GM21390 (cell line): ENCODE measurements around the gene FBXO8.
"Not testable (repeated sequence)": the region's sequence is repeated elsewhere in the genome, so short reads cannot be mapped to it uniquely, and the experiment has no call there.

Source experiments
- ATAC-seq: cut with Tn5 transposase; IDR thresholded peaks from one replicate; pipeline ENCODE4 v1.9.1; 2021; ENCODE audit not compliant: unreplicated experiment

FBXO8 gene

GRCh38 chr4:174283507-174284471, at the start of gene FBXO8, which contains the start of gene CEP44:
Gene FBXO8 (minus strand): TSS chr4:174283667. CDS start chr4:174263092, 20,575 bp downstream.
Gene CEP44 (plus strand): TSS chr4:174283911. CDS start chr4:174299122, 15,211 bp downstream.
- peak; percentile 61 for ATAC-seq

- ATAC-seq, result no peak
These were observed 49.5 kb upstream of the FBXO8 start for GRCh38 chr4:174332741-174333493.

GRCh38 chr4:174324725-174325124, 41.3 kb upstream of the FBXO8 start:
- no peak for ATAC-seq

DNA sequence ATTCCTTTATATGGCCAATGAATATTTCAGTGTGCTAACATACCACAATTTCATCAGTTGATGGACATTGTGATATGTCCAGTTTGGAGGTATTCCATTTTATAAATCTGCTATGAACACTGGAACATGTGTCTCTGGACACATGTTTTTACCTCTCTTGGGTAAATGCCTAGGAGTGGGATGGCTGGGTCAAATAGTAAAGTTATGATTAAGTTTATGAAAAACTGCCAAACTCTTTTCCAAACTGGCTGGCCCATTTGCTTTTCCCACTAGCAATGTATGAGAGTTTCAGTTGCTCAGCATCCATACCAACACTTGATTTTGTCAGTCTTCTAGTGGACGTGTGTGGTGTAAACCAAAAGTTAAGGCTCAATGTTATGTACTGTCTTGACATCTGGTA, 40.8 kb upstream of the FBXO8 start:
- ATAC-seq, result no peak

- no peak for ATAC-seq
These were observed 37.2 kb upstream of the FBXO8 start for GRCh38 chr4:174320494-174321199.

GRCh38 chr4:174318829-174319764, 35.6 kb upstream of the FBXO8 start:
- ATAC-seq, result no peak

DNA sequence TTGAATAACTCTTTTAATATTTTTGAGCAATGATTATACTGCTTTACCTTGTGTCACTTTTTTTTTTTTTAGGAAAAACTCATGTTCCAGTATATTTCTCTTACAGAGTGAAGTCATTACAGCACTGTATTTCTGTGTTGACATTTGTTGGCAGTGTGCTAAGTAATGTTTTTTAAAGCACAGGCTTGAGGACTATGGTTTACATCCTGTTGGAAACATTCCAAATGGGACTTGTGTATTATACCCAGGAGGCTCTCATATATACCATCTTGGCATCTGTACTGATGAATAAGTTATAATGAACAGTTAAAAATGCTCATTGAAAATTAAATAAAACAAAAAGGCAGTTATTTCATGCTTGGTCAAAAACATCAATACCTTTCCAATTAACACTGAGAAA, 34.1 kb upstream of the FBXO8 start:
- no peak for ATAC-seq

DNA sequence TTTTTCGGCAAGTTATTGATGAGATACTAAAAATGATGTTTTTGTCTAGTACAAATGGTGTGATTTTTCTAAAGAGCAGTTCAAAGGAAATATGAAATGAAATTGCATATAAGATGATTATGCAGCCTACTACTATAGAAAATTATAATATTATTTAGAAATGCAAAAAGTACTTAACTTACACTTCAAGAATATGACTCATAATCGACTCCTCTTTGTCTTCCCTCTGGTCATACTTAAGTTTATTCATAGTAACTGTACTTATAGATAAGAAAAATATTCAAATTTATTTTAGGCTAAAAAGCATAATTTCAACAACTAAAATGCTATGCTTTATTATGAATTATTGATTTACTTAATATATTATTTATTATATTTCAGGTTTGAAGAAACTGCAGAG, 33.5 kb upstream of the FBXO8 start:
- ATAC-seq, result no peak

DNA sequence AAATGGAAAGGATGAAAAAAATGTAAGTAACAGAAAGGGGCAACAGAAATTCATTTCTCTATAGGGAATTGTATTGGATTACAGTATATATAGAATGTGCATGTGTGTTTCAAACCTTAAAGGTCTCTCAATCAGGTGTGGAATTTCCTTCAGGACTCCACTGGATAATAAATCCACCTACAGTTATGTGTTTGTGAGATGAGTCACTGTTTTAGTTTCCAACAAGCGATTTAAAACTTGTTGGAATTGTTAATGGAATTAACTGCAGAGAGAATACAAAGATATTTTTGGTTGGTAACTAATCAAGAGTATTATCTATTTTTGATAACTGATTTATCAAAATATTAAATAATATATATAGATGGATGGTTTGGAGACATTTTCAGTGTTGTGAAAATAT, 33.1 kb upstream of the FBXO8 start:
- no peak for ATAC-seq

DNA sequence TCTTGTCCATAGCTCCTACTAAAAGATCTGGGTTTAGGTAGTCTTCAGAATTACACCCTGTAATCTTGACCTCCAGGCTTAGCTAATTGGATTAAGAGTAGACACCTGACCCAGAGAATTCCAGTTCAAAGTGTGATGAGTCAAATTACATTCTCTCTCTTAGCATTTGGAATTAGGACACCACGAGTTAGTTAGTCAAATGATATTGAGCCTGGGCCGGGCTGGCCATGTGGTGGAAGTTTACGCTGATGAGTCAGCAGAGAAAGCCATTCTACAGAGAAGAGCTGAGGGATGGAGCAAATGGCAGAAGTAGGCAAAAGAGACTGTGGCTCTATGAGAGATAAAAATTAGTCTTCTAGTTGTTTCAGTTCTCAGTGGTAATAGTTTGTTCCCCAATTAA, 31.3 kb upstream of the FBXO8 start:
- ATAC-seq, result no peak

DNA sequence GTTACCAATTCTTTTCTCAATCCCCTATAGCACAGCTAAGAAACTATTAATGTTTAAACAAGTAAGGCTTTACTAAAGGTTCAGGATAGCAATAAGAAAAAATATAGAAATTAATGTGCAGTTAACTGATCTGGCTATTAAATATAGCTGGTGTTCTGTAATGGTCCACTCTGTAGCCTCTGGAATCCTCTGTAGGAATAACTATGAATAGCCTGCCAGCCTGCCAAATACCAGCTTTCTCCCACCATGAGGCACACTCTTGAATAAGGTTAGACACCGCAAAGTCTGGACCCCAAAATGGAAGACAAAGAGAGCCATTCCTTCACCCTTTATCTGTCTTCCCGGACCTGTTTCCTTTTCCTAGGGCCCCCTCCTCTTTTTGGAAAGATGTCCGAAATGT, 30.8 kb upstream of the FBXO8 start:
- no peak for ATAC-seq

DNA sequence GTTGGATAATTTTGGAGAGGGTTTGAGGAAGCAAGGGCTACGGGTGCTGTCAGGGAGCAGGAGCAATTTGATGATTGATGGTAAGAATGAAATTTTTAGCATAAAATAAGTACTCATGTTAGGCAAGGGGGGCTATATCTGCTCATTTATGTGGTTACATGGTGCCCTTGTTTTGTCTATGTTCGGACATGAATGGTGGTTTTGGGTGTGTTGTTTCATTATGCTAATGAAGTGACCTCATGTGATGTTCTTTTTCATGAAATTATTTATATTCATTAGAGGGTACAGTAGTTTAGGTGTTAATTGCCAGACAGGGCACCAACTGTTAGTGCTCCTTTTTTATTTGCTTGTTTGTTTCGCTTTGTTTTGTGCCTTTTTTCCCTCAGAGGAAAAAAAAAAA, 29.5 kb upstream of the FBXO8 start:
- ATAC-seq, result no peak

GRCh38 chr4:174307694-174308093, 24.2 kb upstream of the FBXO8 start:
- ATAC-seq, result no peak

- no peak for ATAC-seq
These were observed 22.5 kb upstream of the FBXO8 start for GRCh38 chr4:174305961-174306360.

DNA sequence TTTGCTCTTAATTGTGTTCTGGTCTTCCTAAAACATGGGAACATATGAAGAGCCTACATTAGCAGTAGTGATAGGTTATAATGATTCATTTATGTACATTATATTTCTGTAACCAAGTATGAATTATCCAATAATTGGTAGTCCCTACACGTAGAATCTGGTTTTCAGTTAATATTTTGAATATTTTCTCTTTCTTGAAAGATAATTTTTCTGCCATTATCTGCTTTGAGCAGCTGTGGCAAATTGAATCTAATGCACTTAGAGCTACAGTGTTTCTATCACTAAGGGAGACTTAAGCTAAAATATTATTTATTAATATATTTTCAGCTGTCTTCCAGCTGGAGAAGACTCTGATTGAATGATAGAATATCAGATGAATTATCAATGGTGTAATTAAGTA, 21.2 kb upstream of the FBXO8 start:
- ATAC-seq, result no peak

GRCh38 chr4:174303687-174304086, 20.2 kb upstream of the FBXO8 start:
- ATAC-seq, result no peak

- ATAC-seq, result not testable (repeated sequence)
These were observed 11.7 kb upstream of the FBXO8 start for GRCh38 chr4:174295142-174295541.

GRCh38 chr4:174294641-174295040, 11.2 kb upstream of the FBXO8 start:
- not testable (repeated sequence) for ATAC-seq

GRCh38 chr4:174292473-174292872, 9.0 kb upstream of the FBXO8 start:
- ATAC-seq, result no peak

DNA sequence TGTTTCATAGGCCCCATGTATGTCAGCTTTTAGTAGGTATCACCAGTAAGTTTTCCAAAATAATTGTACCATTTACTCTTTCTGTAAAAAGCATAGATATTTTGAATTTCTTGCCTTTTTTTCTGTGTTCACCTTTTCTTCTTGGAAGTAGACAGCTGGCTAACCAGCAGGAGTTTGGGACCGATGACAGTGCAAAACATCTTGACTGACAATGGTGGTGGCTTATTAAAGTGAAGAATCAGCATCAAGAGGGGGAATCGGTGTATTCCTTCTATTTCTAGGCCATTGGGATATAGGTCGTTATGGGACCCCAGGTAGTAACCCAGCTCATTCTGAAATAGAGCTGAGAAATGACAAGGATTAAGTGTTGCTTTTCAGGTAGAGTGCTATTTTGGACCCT, 3.4 kb upstream of the FBXO8 start:
- no peak for ATAC-seq
